Common myeloid progenitor, CD34-positive (primary cell): Measurements from ENCODE around the gene C5AR1.
A peak's percentile ranks its signal among the peaks of the same experiment; 100 is the strongest.
"Not testable (repeated sequence)": the region's sequence is repeated elsewhere in the genome, so short reads cannot be mapped to it uniquely, and the experiment has no call there.

Experiments used
- CTCF ChIA-PET: fragments of 350-600 bp; sonication (Branson Sonifier 250); formaldehyde crosslinking; loops from one replicate; lab custom pipeline; 2021; ENCODE audit warnings: antibody characterized with exemption; lab: Charles Lee
- POLR2A ChIA-PET: fragments of 350-600 bp; sonication (Branson Sonifier 250); formaldehyde crosslinking; loops from one replicate; lab custom pipeline; 2021; ENCODE audit warnings: antibody characterized with exemption; lab: Charles Lee
- DNase-seq, 3 donors: peaks; one replicate each; pipeline versions ENCODE4 v3.0.0 to v3.0.0-alpha.2; 2013
- H3K27ac ChIP-seq, 2 experiments: 1 replicate in 1 of 2; 2 replicates in 1 of 2; pipeline ENCODE4 v1.7.0; 2013; ENCODE audit warnings: inconsistent platforms in 2 of 2, low read length in 2 of 2, mild to moderate bottlenecking in 2 of 2, low read depth in 1 of 2, moderate library complexity in 1 of 2; ENCODE audit not compliant: severe bottlenecking in 2 of 2, insufficient read depth in 1 of 2, poor library complexity in 1 of 2
- H3K27me3 ChIP-seq, 5 experiments: replicated peaks in 2 of 5; 1 replicate in 3 of 5; 2 replicates in 2 of 5; pipeline versions ENCODE4 v1.6.1 to v1.7.0; 2013; ENCODE audit warnings: low read length in 4 of 5, mild to moderate bottlenecking in 2 of 5, moderate library complexity in 2 of 5, inconsistent platforms in 1 of 5; ENCODE audit not compliant: insufficient read depth in 5 of 5, control insufficient read depth in 4 of 5
- H3K36me3 ChIP-seq, 4 experiments: 1 replicate in 2 of 4; 2 replicates in 2 of 4; pipeline versions ENCODE4 v1.6.1 to v1.7.0; 2013; ENCODE audit warnings: low read length in 3 of 4, control low read depth in 1 of 4, mild to moderate bottlenecking in 1 of 4; ENCODE audit not compliant: control insufficient read depth in 4 of 4, insufficient read depth in 4 of 4
- H3K4me1 ChIP-seq, 4 experiments: 1 replicate in 3 of 4; 2 replicates in 1 of 4; pipeline versions ENCODE4 v1.6.1 to v1.7.1; 2013; ENCODE audit warnings: low read length in 3 of 4, mild to moderate bottlenecking in 3 of 4, control low read depth in 1 of 4, inconsistent platforms in 1 of 4, moderate library complexity in 1 of 4; ENCODE audit not compliant: control insufficient read depth in 4 of 4, insufficient read depth in 4 of 4; ENCODE audit errors: control extremely low read depth in 1 of 4
- H3K4me3 ChIP-seq, 7 experiments: 1 replicate in 4 of 7; 2 replicates in 3 of 7; pipeline versions ENCODE4 v1.5.1 to v1.7.0; 2013; ENCODE audit warnings: mild to moderate bottlenecking in 7 of 7, low read length in 6 of 7, moderate library complexity in 6 of 7, inconsistent platforms in 2 of 7, low read depth in 2 of 7, control low read depth in 1 of 7; ENCODE audit not compliant: insufficient read depth in 4 of 7, control insufficient read depth in 1 of 7; ENCODE audit errors: extremely low read depth in 1 of 7
- H3K9me3 ChIP-seq, 5 experiments: 1 replicate in 4 of 5; 2 replicates in 1 of 5; pipeline versions ENCODE4 v1.6.1 to v1.7.1; 2013; ENCODE audit warnings: low read length in 4 of 5, mild to moderate bottlenecking in 2 of 5, inconsistent platforms in 1 of 5, low read depth in 1 of 5, moderate library complexity in 1 of 5; ENCODE audit not compliant: control insufficient read depth in 4 of 5, insufficient read depth in 2 of 5; ENCODE audit errors: control extremely low read depth in 1 of 5
- WGBS: methylation state at CpG from one replicate; pipeline ENCODE4 v1.1.5; 2013; ENCODE audit not compliant: insufficient coverage; 5-methylcytosine and 5-hydroxymethylcytosine counted together

The C5AR1 gene

DNA sequence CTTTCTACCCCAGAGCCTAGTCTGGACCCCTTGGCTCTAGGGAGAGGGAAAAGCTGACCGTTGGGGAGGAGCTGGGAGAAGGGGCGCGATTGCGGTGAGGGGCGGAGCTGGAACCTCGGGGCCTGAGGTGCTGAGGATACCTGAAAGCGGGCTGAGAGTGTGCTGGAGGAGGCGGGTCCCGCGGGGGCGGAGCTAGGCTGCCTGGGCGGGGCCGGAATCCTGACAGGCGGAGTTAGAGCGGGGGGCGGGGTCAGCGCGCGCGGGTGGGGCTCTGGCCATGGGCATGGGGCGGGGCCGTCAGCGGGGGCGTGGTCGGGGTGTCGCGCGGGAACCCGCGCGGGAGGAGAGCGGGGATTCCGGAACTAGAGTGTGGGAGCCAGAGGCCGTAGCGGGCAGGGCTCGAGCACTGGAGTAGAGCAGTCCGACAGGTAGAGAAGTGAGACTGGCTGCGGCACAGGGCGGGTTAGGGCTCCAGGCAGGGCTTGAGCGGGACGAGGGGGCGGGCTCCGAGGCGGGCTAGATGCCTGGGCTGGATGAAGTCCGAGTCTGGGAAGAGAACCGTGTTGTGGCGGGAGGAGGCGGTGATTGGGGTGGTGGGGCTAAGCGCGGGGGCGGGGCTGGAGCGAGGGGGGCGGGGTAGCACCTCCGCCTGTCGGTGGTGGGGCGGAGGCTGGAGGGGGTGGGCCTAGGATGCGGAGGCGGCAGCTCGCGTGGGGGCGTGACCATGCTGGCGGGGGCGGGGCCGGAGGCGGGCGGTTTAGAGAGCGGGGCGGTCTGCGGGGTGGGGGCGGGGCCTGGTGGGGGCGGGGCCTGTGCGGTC, 35.4 kb upstream of the C5AR1 start, which contains the start of gene INAFM1:
Gene INAFM1, plus strand, starts transcription at position 815 of the 820 bp plus-strand sequence. CDS start 35 bp downstream, outside the sequence.
- ChIA-PET CTCF (interaction anchor here (0.5 to 3.5 kb wide), 9 partner anchors 10 to 1747 kb away, joined by 3 to 13 read pairs (median 3); no protein-coding TSS in a partner anchor), POLR2A (interaction anchor here (0.7 to 4.2 kb wide), 7 partner anchors 12 to 75 kb away, joined by 3 to 25 read pairs (median 3); partner anchors contain the start of genes CCDC9 and DHX34)
- Histone ChIP-seq H3K36me3 (peaks cover 3 to 24% (median 17%) of the 10 kb centered on the region in 4 experiments), H3K4me1 (peaks cover 2 to 32% (median 25%) of the 10 kb centered on the region in 4 experiments), H3K27me3 (no peaks in the 10 kb centered on the region), H3K4me3 (peak within 1 kb of the TSS; percentile 72 to 93 (median 86)), H3K27ac (peak within 1 kb of the TSS; percentile 74 to 90), H3K9me3 (no peaks in the 10 kb centered on the region)
- peak; percentile 89 to 94 (median 94) for DNase-seq
- WGBS = under 1% methylated on average over 30 of the region's 72 CpGs

DNA sequence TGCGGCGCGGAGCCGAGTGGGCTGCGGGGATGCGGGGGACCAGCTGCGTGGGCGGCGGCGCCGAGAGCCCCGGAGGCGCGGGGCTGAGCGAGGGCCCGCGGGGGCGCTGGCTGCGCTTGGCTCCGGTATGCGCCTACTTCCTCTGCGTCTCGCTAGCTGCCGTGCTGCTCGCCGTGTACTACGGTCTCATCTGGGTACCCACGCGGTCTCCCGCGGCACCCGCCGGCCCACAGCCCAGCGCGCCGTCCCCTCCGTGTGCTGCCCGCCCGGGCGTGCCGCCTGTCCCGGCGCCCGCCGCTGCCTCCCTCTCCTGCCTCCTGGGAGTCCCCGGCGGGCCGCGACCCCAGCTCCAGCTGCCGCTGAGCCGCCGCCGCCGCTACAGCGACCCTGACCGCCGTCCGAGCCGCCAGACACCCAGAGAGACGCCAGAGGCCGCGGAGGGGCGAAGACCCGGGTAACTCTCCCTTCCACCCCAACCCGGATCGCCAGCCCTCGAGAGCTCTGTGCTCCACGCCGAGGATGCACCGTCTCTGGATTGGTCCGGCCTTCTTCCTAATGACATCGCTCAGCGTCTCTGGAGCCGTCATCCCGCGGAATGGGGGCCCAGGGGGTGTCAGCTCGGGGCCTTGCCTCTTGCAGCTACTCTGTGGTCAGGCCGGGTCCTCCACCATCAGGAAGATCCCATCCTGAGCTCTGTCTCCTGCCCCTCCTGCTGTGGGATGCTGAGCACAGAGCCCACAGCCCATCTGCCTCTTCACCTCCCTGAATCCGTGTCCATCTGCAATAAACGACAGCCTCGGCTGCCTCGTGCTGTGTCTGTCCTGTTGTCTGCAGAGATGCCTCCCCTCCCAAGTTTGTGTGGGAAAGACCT, 34.5 kb upstream of the C5AR1 start:
- peak overlapping the region; percentile 37 to 76 (median 66) for H3K4me3 ChIP-seq

DNA sequence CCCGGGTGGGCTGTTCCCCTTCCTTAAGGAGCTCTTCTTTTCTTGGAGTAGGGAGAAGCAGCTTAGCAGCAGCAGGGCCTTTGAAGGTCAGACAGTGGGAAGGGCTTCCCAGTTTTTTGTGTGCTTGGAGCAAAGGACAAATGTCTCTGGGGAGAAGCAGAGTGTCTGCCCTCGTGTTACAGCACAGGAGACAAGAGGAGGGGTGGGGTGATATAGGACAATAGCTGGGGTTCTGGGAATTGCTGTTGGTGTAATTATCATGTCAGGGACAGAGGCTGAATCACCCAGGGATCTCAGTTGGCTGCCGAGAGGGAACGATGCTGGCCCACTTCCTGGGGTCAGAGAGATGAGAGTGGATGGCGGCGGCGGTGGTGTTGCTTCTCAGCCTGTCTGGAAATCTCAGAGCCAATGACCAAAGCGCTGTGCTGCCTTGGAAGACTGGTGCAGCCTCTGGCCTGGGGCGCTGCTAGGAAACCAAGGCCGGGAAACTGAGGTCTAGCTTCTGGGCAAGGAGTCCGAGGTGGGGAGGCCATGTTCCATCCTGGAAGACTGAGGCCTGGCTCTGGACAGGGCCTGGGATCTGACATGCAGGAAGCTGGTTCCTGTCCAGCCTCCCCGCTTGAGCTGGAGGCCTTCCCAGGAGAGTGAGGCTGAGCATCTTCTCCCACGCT, 33.7 kb upstream of the C5AR1 start:
- DNase-seq = no peak
- ChIA-PET POLR2A (interaction anchor here (0.5 kb wide), 1 partner anchor 119 kb away, joined by 5 read pairs; no protein-coding TSS in a partner anchor), CTCF (interaction anchor here (0.9 to 3.5 kb wide), 8 partner anchors 8 to 73 kb away, joined by 3 to 13 read pairs (median 4); partner anchors contain the start of gene DHX34)
- H3K9me3 ChIP-seq = no peaks in the 10 kb centered on the region
- no peaks in the 10 kb centered on the region for H3K27me3 ChIP-seq
- H3K27ac ChIP-seq = no peak overlapping the region
- 94% methylated on average over 8 of the region's 13 CpGs for WGBS
- H3K36me3 ChIP-seq = peaks cover 0 to 12% (median 7%) of the 10 kb centered on the region in 4 experiments
- peaks cover 2 to 32% (median 25%) of the 10 kb centered on the region in 4 experiments for H3K4me1 ChIP-seq
- peak overlapping the region in 1 of 7 experiments; percentile 67 for H3K4me3 ChIP-seq

More for the DNA sequence above, 34.5 kb upstream of the C5AR1 start:
- no peaks in the 10 kb centered on the region for H3K9me3 ChIP-seq
- WGBS = 11% methylated on average over 71 of the region's 82 CpGs
- H3K27me3 ChIP-seq = no peaks in the 10 kb centered on the region
- no peak overlapping the region for H3K27ac ChIP-seq
- ChIA-PET CTCF (interaction anchor here (1.0 to 3.5 kb wide), 9 partner anchors 9 to 125 kb away, joined by 3 to 13 read pairs (median 5); partner anchors contain the start of gene DHX34), POLR2A (interaction anchor here (0.5 to 4.2 kb wide), 4 partner anchors 13 to 119 kb away, joined by 3 to 25 read pairs (median 5); partner anchors contain the start of gene CCDC9)
- peaks cover 3 to 20% (median 15%) of the 10 kb centered on the region in 4 experiments for H3K36me3 ChIP-seq
- DNase-seq = peak in 1 of 3 donors; percentile 27
- H3K4me1 ChIP-seq = peaks cover 2 to 32% (median 25%) of the 10 kb centered on the region in 4 experiments

DNA sequence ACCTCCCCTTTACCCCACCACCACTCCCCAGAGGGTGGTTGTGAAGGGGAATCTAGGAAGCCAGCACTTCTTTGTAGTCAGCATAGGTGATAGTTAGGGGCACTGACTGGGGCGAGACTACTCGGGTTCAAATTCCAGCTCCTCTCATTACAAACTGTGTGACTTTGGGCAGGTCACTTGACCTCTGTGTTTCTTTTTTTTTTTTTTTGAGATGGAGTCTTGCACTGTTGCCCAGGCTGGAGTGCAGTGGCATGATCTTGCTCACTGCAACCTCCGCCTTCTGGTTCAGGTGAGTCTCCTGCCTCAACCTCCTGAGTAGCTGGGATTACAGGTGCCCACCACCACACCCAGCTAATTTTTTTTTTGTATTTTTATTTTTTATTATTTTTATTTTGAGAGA, 33.1 kb upstream of the C5AR1 start:
- POLR2A ChIA-PET, H3K9me3 ChIP-seq, H3K27me3 ChIP-seq, H3K36me3 ChIP-seq, DNase-seq, H3K27ac ChIP-seq, H3K4me3 ChIP-seq: not testable (repeated sequence)
- CTCF ChIA-PET = interaction anchor here (0.9 to 3.5 kb wide), 3 partner anchors 8 to 33 kb away, joined by 3 to 13 read pairs (median 3); no protein-coding TSS in a partner anchor
- H3K4me1 ChIP-seq = peaks cover 2 to 30% (median 25%) of the 10 kb centered on the region in 4 experiments
- WGBS = no CpG with 5 or more reads among the region's 3 CpGs

DNA sequence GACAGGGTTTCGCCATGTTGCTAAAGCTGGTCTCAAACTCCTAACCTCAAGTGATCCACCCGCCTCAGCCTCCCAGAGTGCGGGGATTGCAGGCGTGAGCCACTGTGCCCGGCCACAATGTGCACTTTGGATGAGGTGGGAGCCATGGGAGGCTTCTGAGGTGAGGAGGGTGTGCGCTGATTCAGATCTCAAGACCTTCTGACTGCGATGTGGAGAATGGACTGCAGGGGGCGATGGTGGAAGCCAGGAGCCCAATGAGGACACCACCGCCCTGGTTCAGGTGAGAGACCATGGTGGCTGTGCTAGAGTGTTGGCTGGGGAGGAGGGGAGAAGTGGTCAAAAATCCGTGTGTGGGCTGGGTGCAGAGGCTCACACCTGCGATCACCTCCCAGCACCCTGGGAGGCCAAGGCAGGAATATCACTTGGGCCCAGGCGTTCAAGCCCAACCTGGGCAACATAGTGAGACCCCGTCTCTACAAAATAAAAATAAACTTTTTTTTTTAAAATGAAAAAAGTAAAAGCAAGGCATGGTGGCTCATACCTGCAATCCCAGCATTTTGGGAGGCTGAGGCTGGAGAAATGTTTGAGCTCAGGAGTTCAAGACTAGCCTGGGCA, 29.4 kb upstream of the C5AR1 start:
- Histone ChIP-seq H3K27me3 (no peaks in the 10 kb centered on the region), H3K4me1 (peaks cover 2 to 4% (median 4%) of the 10 kb centered on the region in 4 experiments), H3K36me3 (peaks cover 0 to 7% (median 1%) of the 10 kb centered on the region in 4 experiments), H3K4me3 (no peak overlapping the region), H3K27ac (no peak overlapping the region), H3K9me3 (no peaks in the 10 kb centered on the region)
- POLR2A ChIA-PET = no interaction called here
- 93% methylated on average over 8 of the region's 13 CpGs for WGBS
- peak in 2 of 3 donors; percentile 49 to 60 for DNase-seq
- CTCF ChIA-PET = interaction anchor here (0.7 kb wide), 1 partner anchor 399 kb away, joined by 3 read pairs; no protein-coding TSS in a partner anchor
